Calu3 (cell line): ENCODE measurements around the gene TBC1D14. TPM values are rescaled to one million over a fixed set of nuclear protein-coding genes. Genes with fewer than 3 reads are reported as not detected.
"Not testable (repeated sequence)": the region's sequence is repeated elsewhere in the genome, so short reads cannot be mapped to it uniquely, and the experiment has no call there.

Experiments used
- BruUV-seq: library from RNA; stranded (reverse); fragments of 400-500 nt; replicated peaks from 2 replicates; lab custom pipeline; 2021; lab: Mats Ljungman, UMichigan
- CTCF ChIA-PET: fragments of 300-600 bp; sonication (Branson Sonifier 250); formaldehyde crosslinking; loops from one replicate; lab custom pipeline; 2022; ENCODE audit warnings: antibody characterized with exemption; lab: Charles Lee
- DNase-seq: peaks from one replicate; pipeline ENCODE4 v3.0.0; 2022
- H3K27ac Mint-ChIP-seq: one replicate; pipeline ENCODE4 v1.8.0; 2022; ENCODE audit warnings: mixed read lengths; ENCODE audit not compliant: unreplicated experiment
- H3K27me3 Mint-ChIP-seq: one replicate; pipeline ENCODE4 v1.8.0; 2022; ENCODE audit warnings: mixed read lengths; ENCODE audit not compliant: unreplicated experiment
- H3K36me3 Mint-ChIP-seq: one replicate; pipeline ENCODE4 v1.8.0; 2022; ENCODE audit warnings: mild to moderate bottlenecking, moderate library complexity, mixed read lengths; ENCODE audit not compliant: insufficient read depth, unreplicated experiment
- H3K4me1 Mint-ChIP-seq: one replicate; pipeline ENCODE4 v1.8.0; 2022; ENCODE audit warnings: mild to moderate bottlenecking, low read depth, mixed read lengths; ENCODE audit not compliant: unreplicated experiment
- H3K4me3 Mint-ChIP-seq: one replicate; pipeline ENCODE4 v1.8.0; 2022; ENCODE audit warnings: mild to moderate bottlenecking, low read depth, moderate library complexity, mixed read lengths; ENCODE audit not compliant: unreplicated experiment
- H3K9me3 Mint-ChIP-seq: one replicate; pipeline ENCODE4 v1.8.0; 2022; ENCODE audit warnings: low read depth, mixed read lengths; ENCODE audit not compliant: unreplicated experiment
- intact Hi-C: fragments of 100-400 bp; cut with micrococcal nuclease; formaldehyde crosslinking; loops from one replicate; pipeline ENCODE4 v1.10.0; 2022; ENCODE audit not compliant: unreplicated experiment
- total RNA-seq: library from RNA; stranded (reverse); gene quantifications from 2 replicates; pipeline ENCODE4 v1.2.3, GENCODE V29; 2022
- TF ChIP-seq, protein P1 (sequence below): fragments of 200-600 bp; IDR thresholded peaks from one replicate; pipeline ENCODE4 v1.8.0; 2022; ENCODE audit warnings: antibody characterized with exemption; ENCODE audit not compliant: unreplicated experiment

TBC1D14 gene
- total RNA-seq, 1 experiment from 2014 or later: 26.4 TPM

DNA sequence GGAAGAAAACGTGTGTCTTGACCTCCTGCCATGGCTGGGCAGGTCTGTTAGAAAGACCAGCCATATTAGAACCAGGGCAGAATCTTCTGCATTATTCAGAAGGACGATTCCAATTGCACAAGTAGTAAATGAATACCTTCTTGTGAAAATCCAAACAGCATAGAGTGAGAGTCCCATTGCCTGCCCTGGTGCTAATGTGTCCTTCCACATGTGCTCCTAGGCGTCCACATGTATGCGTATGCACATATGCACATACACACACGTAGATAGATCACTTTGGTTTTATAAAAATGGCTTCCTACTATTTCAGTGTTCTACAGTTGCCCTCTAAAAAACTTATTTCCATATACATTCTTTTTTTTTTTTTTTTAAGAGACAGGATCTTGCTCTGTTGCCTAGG lies 168.4 kb downstream of the TBC1D14 start:
- CTCF ChIA-PET: no interaction called here
- TF ChIP-seq, protein P1, sequence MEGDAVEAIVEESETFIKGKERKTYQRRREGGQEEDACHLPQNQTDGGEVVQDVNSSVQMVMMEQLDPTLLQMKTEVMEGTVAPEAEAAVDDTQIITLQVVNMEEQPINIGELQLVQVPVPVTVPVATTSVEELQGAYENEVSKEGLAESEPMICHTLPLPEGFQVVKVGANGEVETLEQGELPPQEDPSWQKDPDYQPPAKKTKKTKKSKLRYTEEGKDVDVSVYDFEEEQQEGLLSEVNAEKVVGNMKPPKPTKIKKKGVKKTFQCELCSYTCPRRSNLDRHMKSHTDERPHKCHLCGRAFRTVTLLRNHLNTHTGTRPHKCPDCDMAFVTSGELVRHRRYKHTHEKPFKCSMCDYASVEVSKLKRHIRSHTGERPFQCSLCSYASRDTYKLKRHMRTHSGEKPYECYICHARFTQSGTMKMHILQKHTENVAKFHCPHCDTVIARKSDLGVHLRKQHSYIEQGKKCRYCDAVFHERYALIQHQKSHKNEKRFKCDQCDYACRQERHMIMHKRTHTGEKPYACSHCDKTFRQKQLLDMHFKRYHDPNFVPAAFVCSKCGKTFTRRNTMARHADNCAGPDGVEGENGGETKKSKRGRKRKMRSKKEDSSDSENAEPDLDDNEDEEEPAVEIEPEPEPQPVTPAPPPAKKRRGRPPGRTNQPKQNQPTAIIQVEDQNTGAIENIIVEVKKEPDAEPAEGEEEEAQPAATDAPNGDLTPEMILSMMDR: no peak
- Mint-ChIP-seq H3K9me3 (no peaks in the 10 kb centered on the region), H3K27me3 (peaks cover 15% of the 10 kb centered on the region), H3K36me3 (no peaks in the 10 kb centered on the region), H3K4me1 (no peaks in the 10 kb centered on the region), H3K4me3 (no peak overlapping the region), H3K27ac (no peak overlapping the region)
- no TSS peak for BruUV-seq
- no peak for DNase-seq
- intact Hi-C loops: loop anchor here (10.0 kb wide), 1 partner anchor 93 kb away; no protein-coding TSS in a partner anchor

DNA sequence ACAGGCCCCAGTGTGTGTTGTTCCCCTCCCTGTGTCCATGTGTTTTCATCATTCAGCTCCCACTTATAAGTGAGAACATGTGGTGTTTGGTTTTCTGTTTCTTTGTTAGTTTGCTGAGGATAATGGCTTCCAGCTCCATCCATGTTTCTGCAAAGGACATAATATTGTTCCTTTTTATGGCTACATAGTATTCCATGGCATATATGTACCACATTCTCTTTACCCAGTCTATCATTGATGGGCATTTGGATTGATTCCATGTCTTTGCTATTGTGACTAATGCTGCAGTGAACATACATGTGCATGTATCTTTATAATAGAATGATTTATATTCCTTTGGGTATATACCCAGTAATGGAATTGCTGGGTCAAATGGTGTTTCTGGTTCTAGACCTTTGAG lies 169.9 kb downstream of the TBC1D14 start:
- H3K27me3 Mint-ChIP-seq: peaks cover 13% of the 10 kb centered on the region
- DNase-seq, H3K4me1 Mint-ChIP-seq, H3K9me3 Mint-ChIP-seq, H3K27ac Mint-ChIP-seq, H3K4me3 Mint-ChIP-seq, H3K36me3 Mint-ChIP-seq, CTCF ChIA-PET, BruUV-seq: not testable (repeated sequence)
- intact Hi-C loops: loop anchor here (10.0 kb wide), 1 partner anchor 95 kb away; no protein-coding TSS in a partner anchor

DNA sequence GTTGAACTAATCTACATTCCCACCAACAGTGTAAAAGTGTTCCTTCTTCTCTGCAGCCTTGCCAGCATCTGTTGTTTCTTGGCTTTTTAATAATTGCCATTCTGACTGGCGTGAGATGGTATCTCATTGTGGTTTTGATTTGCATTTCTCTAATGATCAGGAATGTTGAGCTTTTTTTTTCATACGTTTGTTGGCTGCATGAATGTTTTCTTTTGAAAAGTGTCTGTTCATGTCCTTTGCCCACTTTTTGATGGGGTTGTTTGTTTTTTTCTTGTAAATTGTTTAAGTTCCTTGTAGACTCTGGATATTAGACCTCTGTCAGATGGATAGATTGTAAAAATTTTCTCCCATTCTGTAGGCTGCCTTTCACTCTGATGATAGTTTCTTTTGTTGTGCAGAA lies 170.3 kb downstream of the TBC1D14 start:
- intact Hi-C loops: loop anchor here (5.0 to 10.0 kb wide), 2 partner anchors 95 to 173 kb away; partner anchors contain the start of gene TBC1D14
- H3K36me3 Mint-ChIP-seq, CTCF ChIA-PET, H3K27ac Mint-ChIP-seq, H3K4me1 Mint-ChIP-seq, H3K9me3 Mint-ChIP-seq, DNase-seq, H3K4me3 Mint-ChIP-seq, BruUV-seq: not testable (repeated sequence)
- H3K27me3 Mint-ChIP-seq: peaks cover 13% of the 10 kb centered on the region

Other genes with a start within 250 kb of the TBC1D14 start
- 365 and 600 TPM in 2 replicates for gene S100P, start 215.9 kb upstream of the TBC1D14 start, total RNA-seq
- gene MRFAP1L1, start 200.0 kb upstream of the TBC1D14 start, total RNA-seq: 31.7 and 33.1 TPM in 2 replicates
- gene BLOC1S4, start 193.7 kb upstream of the TBC1D14 start, total RNA-seq: 9.2 and 13.2 TPM in 2 replicates
- 17.4 and 17.7 TPM in 2 replicates for gene KIAA0232, start 127.1 kb upstream of the TBC1D14 start, total RNA-seq
- gene TADA2B, start 133.5 kb downstream of the TBC1D14 start, total RNA-seq: 15.1 and 15.8 TPM in 2 replicates
- gene GRPEL1, start 158.2 kb downstream of the TBC1D14 start, total RNA-seq: 32.2 and 40.4 TPM in 2 replicates